Measurements from ENCODE around the gene SLC6A18.

- no peak for TF ChIP-seq POLR2A (IDR thresholded peaks at IDR 0.05)
- TF ChIP-seq CTCF (IDR thresholded peaks at IDR 0.05) = no peak
- no peak for TF ChIP-seq POLR2AphosphoS5 (IDR thresholded peaks at IDR 0.05)
- no peak for TF ChIP-seq EP300 (IDR thresholded peaks at IDR 0.05)
Observed at GRCh38 chr5:1264211-1264610, 39.0 kb downstream of the SLC6A18 start.

Measured in gastroesophageal sphincter (tissue), 3 donors.